Gastrocnemius medialis (tissue), 4 donors: ENCODE measurements around the gene PEX6.

Experiments
- CTCF ChIP-seq, 5 experiments: fragments of 450-650 bp in 3 of 5; fragments of 200-600 bp in 2 of 5; sonication (generic) in 2 of 5; IDR thresholded peaks in 4 of 5; conservative IDR thresholded peaks in 1 of 5; 1 replicate in 4 of 5; 2 replicates in 1 of 5; pipeline ENCODE4 v1.5.1; 2016 to 2019; ENCODE audit warnings: antibody characterized with exemption in 5 of 5, mild to moderate bottlenecking in 3 of 5, moderate library complexity in 3 of 5
- POLR2A ChIP-seq, 2 donors: fragments of 450-650 bp; IDR thresholded peaks; one replicate each; pipeline ENCODE4 v1.6.1; 2017; ENCODE audit warnings: antibody characterized with exemption in 2 of 2, mild to moderate bottlenecking in 2 of 2, moderate library complexity in 2 of 2

- TF ChIP-seq POLR2A (IDR thresholded peaks at IDR 0.05) (no peak), CTCF (IDR thresholded peaks at IDR 0.05 in 4 of 5, conservative IDR thresholded peaks at IDR 0.05 in 1 of 5) (no peak)
Observed at GRCh38 chr6:43012364-43012763, 33.4 kb upstream of the PEX6 start.
